Hematopoietic multipotent progenitor cell (in vitro differentiated cells): ENCODE results near the gene LDLRAD3. TPM values are rescaled to one million over a fixed set of nuclear protein-coding genes. Genes with fewer than 3 reads are reported as not detected.

Source experiments
- DNase-seq, 3 donors: peaks; one replicate each; pipeline ENCODE4 v3.0.0-alpha.2; 2011 to 2015; ENCODE audit warnings: low read depth in 2 of 3, low spot score in 2 of 3
- total RNA-seq: library from RNA; depleted of rRNA; stranded (reverse); fragments of >200 nt; gene quantifications from one replicate; pipeline ENCODE4 v1.2.3, GENCODE V29; 2012

LDLRAD3 gene
- total RNA-seq, 1 donor, result 2.2 TPM

GRCh38 chr11:36118084-36118483 is 174.2 kb downstream of the LDLRAD3 start:
- no peak for DNase-seq

- DNase-seq, result no peak
Observed at GRCh38 chr11:36119300-36119699, 175.4 kb downstream of the LDLRAD3 start.

- no peak for DNase-seq
Observed at GRCh38 chr11:36121054-36121453, 177.2 kb downstream of the LDLRAD3 start.

- DNase-seq, result no peak
Observed at GRCh38 chr11:36122671-36123070, 178.8 kb downstream of the LDLRAD3 start.

- no peak for DNase-seq
Observed at GRCh38 chr11:36123336-36124101, 179.7 kb downstream of the LDLRAD3 start.

- DNase-seq, result no peak
Observed at GRCh38 chr11:36126678-36127077, 182.8 kb downstream of the LDLRAD3 start.

- DNase-seq, result no peak
Observed at GRCh38 chr11:36127550-36127949, 183.7 kb downstream of the LDLRAD3 start.

- DNase-seq, result no peak
Observed at GRCh38 chr11:36129955-36130354, 186.1 kb downstream of the LDLRAD3 start.

GRCh38 chr11:36130401-36130800 is 186.5 kb downstream of the LDLRAD3 start:
- DNase-seq, result no peak

- peak in 2 of 3 donors; percentile 56 to 74 for DNase-seq
Observed at GRCh38 chr11:36131721-36132397, 188.0 kb downstream of the LDLRAD3 start.

- DNase-seq, result no peak
Observed at GRCh38 chr11:36132940-36133339, 189.1 kb downstream of the LDLRAD3 start.

- DNase-seq, result no peak
Observed at GRCh38 chr11:36135076-36135475, 191.2 kb downstream of the LDLRAD3 start.

- DNase-seq, result no peak
Observed at GRCh38 chr11:36139767-36140166, 195.9 kb downstream of the LDLRAD3 start.

- DNase-seq, result no peak
Observed at GRCh38 chr11:36141196-36141953, 197.5 kb downstream of the LDLRAD3 start.

GRCh38 chr11:36141956-36142355 is 198.1 kb downstream of the LDLRAD3 start:
- no peak for DNase-seq

GRCh38 chr11:36142439-36142838 is 198.6 kb downstream of the LDLRAD3 start:
- DNase-seq, result no peak

GRCh38 chr11:36142879-36143278 is 199.0 kb downstream of the LDLRAD3 start:
- DNase-seq, result no peak

- no peak for DNase-seq
Observed at GRCh38 chr11:36146437-36146836, 202.6 kb downstream of the LDLRAD3 start.

GRCh38 chr11:36147491-36147890 is 203.6 kb downstream of the LDLRAD3 start:
- no peak for DNase-seq

GRCh38 chr11:36148701-36149100 is 204.8 kb downstream of the LDLRAD3 start:
- DNase-seq, result no peak

GRCh38 chr11:36149538-36150242 is 205.8 kb downstream of the LDLRAD3 start:
- peak in 2 of 3 donors; percentile 95 for DNase-seq
